Measurements from ENCODE around the gene FOSB.

DNA sequence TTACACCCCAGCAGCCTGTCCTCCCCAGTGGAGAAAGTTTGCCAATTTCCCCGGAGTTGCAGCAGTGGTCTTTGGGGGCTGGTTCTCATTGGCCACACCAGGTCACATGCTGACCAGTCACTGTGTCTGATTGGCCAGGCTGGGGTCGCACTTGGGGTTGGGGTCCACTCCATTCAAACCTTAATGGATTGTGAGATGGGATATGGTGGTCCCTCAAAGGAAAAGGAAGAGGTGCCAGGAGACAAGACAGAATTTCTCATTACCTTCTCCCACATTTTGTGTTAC, 33.9 kb downstream of the FOSB start:
- TF ChIP-seq, protein P1, sequence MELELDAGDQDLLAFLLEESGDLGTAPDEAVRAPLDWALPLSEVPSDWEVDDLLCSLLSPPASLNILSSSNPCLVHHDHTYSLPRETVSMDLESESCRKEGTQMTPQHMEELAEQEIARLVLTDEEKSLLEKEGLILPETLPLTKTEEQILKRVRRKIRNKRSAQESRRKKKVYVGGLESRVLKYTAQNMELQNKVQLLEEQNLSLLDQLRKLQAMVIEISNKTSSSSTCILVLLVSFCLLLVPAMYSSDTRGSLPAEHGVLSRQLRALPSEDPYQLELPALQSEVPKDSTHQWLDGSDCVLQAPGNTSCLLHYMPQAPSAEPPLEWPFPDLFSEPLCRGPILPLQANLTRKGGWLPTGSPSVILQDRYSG (tag; conservative IDR thresholded peaks at IDR 0.05; ENCODE audit: low read depth), result no peak
- TF ChIP-seq, protein P2, sequence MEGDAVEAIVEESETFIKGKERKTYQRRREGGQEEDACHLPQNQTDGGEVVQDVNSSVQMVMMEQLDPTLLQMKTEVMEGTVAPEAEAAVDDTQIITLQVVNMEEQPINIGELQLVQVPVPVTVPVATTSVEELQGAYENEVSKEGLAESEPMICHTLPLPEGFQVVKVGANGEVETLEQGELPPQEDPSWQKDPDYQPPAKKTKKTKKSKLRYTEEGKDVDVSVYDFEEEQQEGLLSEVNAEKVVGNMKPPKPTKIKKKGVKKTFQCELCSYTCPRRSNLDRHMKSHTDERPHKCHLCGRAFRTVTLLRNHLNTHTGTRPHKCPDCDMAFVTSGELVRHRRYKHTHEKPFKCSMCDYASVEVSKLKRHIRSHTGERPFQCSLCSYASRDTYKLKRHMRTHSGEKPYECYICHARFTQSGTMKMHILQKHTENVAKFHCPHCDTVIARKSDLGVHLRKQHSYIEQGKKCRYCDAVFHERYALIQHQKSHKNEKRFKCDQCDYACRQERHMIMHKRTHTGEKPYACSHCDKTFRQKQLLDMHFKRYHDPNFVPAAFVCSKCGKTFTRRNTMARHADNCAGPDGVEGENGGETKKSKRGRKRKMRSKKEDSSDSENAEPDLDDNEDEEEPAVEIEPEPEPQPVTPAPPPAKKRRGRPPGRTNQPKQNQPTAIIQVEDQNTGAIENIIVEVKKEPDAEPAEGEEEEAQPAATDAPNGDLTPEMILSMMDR (IDR thresholded peaks at IDR 0.05 in 2 of 3, conservative IDR thresholded peaks at IDR 0.05 in 1 of 3; ENCODE audit: insufficient read depth in 2 of 3, low read depth in 1 of 3, low read length in 3 of 3), result no peak
- TF ChIP-seq, protein P3, sequence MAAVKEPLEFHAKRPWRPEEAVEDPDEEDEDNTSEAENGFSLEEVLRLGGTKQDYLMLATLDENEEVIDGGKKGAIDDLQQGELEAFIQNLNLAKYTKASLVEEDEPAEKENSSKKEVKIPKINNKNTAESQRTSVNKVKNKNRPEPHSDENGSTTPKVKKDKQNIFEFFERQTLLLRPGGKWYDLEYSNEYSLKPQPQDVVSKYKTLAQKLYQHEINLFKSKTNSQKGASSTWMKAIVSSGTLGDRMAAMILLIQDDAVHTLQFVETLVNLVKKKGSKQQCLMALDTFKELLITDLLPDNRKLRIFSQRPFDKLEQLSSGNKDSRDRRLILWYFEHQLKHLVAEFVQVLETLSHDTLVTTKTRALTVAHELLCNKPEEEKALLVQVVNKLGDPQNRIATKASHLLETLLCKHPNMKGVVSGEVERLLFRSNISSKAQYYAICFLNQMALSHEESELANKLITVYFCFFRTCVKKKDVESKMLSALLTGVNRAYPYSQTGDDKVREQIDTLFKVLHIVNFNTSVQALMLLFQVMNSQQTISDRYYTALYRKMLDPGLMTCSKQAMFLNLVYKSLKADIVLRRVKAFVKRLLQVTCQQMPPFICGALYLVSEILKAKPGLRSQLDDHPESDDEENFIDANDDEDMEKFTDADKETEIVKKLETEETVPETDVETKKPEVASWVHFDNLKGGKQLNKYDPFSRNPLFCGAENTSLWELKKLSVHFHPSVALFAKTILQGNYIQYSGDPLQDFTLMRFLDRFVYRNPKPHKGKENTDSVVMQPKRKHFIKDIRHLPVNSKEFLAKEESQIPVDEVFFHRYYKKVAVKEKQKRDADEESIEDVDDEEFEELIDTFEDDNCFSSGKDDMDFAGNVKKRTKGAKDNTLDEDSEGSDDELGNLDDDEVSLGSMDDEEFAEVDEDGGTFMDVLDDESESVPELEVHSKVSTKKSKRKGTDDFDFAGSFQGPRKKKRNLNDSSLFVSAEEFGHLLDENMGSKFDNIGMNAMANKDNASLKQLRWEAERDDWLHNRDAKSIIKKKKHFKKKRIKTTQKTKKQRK (IDR thresholded peaks at IDR 0.05; ENCODE audit: borderline replicate concordance, low read depth, low read length), result no peak
- TF ChIP-seq POLR2A (conservative IDR thresholded peaks at IDR 0.05) (no peak), CHD2 (IDR thresholded peaks at IDR 0.05; ENCODE audit: low read depth, low read length) (no peak), EP300 (IDR thresholded peaks at IDR 0.05; ENCODE audit: low read length) (no peak), ZBTB1 (CRISPR knock-in tag; IDR thresholded peaks at IDR 0.05; ENCODE audit: borderline replicate concordance, low read depth) (no peak; the same call in 1 of the 2 replicates), JUN (IDR thresholded peaks at IDR 0.05; ENCODE audit: borderline replicate concordance, low read depth, low read length) (no peak), JUN (CRISPR knock-in tag; IDR thresholded peaks at IDR 0.05; ENCODE audit: borderline replicate concordance) (no peak), L3MBTL2 (IDR thresholded peaks at IDR 0.05) (no peak), POLR2AphosphoS2 (IDR thresholded peaks at IDR 0.05; ENCODE audit: low read length) (no peak), BHLHE40 (IDR thresholded peaks at IDR 0.05; ENCODE audit: low read length) (no peak), ZNF165 (CRISPR knock-in tag; IDR thresholded peaks at IDR 0.05; ENCODE audit: borderline replicate concordance) (no peak)
- TF ChIP-seq, protein P4, sequence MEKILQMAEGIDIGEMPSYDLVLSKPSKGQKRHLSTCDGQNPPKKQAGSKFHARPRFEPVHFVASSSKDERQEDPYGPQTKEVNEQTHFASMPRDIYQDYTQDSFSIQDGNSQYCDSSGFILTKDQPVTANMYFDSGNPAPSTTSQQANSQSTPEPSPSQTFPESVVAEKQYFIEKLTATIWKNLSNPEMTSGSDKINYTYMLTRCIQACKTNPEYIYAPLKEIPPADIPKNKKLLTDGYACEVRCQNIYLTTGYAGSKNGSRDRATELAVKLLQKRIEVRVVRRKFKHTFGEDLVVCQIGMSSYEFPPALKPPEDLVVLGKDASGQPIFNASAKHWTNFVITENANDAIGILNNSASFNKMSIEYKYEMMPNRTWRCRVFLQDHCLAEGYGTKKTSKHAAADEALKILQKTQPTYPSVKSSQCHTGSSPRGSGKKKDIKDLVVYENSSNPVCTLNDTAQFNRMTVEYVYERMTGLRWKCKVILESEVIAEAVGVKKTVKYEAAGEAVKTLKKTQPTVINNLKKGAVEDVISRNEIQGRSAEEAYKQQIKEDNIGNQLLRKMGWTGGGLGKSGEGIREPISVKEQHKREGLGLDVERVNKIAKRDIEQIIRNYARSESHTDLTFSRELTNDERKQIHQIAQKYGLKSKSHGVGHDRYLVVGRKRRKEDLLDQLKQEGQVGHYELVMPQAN (IDR thresholded peaks at IDR 0.05; ENCODE audit: borderline replicate concordance), result no peak
